ENCODE results near the gene SNX1.

Gene SNX1

GRCh38 chr15:64149893-64150578, 54.3 kb downstream of the SNX1 start:
- Histone ChIP-seq H3K9me3 (ENCODE audit: control insufficient read depth, insufficient read depth, low read depth, low read length) (no peaks in the 10 kb centered on the region), H3K36me3 (ENCODE audit: control insufficient read depth in 2 of 2, insufficient read depth in 1 of 2, low read length in 2 of 2) (peaks cover 0 to 11% of the 10 kb centered on the region in 2 experiments; a peak in 1 of 3 replicates), H3K4me1 (ENCODE audit: control insufficient read depth, insufficient read depth, low read length) (peaks cover 2% of the 10 kb centered on the region; the same call in 1 of the 2 replicates), H3K27ac (ENCODE audit: extremely low read depth, low read depth, low read length) (no peak overlapping the region), H3K4me3 (ENCODE audit: low read depth, low read length) (no peak overlapping the region)
- ChIA-PET CTCF (interaction anchor here (0.6 to 1.8 kb wide), 4 partner anchors 14 to 951 kb away, joined by 3 to 7 read pairs (median 4); no protein-coding TSS in a partner anchor), POLR2A (interaction anchor here (0.5 to 1.2 kb wide), 5 partner anchors 8 to 317 kb away, joined by 3 to 4 read pairs (median 3); partner anchors contain the start of gene CIAO2A)
- no peak for TF ChIP-seq ZNF138 (tag by site-specific recombination; IDR thresholded peaks at IDR 0.05; ENCODE audit: borderline replicate concordance)
- TF ChIP-seq ZNF707 (tag by site-specific recombination; IDR thresholded peaks at IDR 0.05): no peak
- TF ChIP-seq ZNF514 (tag by site-specific recombination; IDR thresholded peaks at IDR 0.05): no peak
- TF ChIP-seq PRDM2 (tag by site-specific recombination; IDR thresholded peaks at IDR 0.05; ENCODE audit: borderline replicate concordance): no peak
- TF ChIP-seq ZBTB11 (tag by site-specific recombination; conservative IDR thresholded peaks at IDR 0.05; ENCODE audit: low read depth): no peak
- no peak for TF ChIP-seq KLF16 (tag by site-specific recombination; IDR thresholded peaks at IDR 0.05)
- no peak for TF ChIP-seq ZNF664 (tag by site-specific recombination; IDR thresholded peaks at IDR 0.05)
- no peak for TF ChIP-seq KLF9 (tag by site-specific recombination; IDR thresholded peaks at IDR 0.05; ENCODE audit: low read depth)
- no peak for TF ChIP-seq KLF1 (tag by site-specific recombination; IDR thresholded peaks at IDR 0.05)

DNA sequence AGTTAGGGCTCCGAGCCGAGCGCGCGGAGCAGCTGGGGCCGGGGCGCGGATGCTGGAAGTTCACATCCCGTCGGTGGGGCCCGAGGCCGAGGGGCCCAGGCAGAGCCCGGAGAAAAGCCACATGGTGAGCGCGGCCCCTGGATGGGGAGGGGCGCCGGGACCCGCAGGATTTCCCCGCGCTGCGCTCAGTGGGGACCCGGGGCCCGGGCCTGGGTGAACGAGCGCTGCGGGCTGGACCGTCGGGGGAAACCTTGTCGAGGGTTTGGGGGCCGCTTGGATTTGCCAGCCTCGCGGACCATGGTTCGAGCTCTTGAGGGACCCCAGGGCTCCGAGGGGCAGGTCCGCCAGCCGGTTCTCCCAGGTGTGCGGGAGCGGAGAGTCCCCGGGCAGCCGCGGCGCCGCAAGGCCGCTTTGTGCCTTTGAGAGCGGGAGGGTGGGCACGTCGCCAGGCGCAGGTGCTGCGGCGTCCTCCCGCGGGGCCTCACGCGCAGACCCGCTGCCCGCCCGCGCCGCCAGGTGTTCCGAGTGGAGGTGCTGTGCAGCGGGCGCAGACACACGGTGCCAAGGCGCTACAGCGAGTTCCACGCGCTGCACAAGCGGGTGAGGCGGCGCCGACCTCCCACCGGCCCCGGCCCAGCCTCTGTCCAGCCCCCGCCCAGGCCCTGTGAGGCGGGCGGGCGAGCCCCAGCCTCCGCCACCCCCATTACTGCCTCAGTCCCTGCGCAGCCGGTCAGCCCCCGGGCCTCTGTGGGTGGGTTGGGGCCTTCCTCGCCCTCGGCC, 56.1 kb downstream of the SNX1 start, which contains the start of gene SNX22:
Gene SNX22, plus strand, starts transcription at position 5 of the 780 bp plus-strand sequence. Its CDS starts 45 bp downstream, at position 50.
- ChIA-PET POLR2A (interaction anchor here (0.6 to 1.6 kb wide), 3 partner anchors 10 to 1409 kb away, joined by 3 to 8 read pairs (median 7); partner anchors contain the start of gene CIAO2A), CTCF (interaction anchor here (1.6 to 2.2 kb wide), 2 partner anchors 10 to 84 kb away, joined by 4 to 16 read pairs; partner anchors contain the start of gene PPIB)
- H3K9me3 ChIP-seq (ENCODE audit: control insufficient read depth, insufficient read depth, low read depth, low read length): no peaks in the 10 kb centered on the region
- H3K4me1 ChIP-seq (ENCODE audit: control insufficient read depth, insufficient read depth, low read length): peaks cover 2% of the 10 kb centered on the region; the same call in 1 of the 2 replicates
- peak within 1 kb of the TSS; percentile 68; the same call in 1 of the 2 replicates for H3K27ac ChIP-seq (ENCODE audit: extremely low read depth, low read depth, low read length)
- peaks cover 0 to 28% of the 10 kb centered on the region in 2 experiments; a peak in 1 of 3 replicates for H3K36me3 ChIP-seq (ENCODE audit: control insufficient read depth in 2 of 2, insufficient read depth in 1 of 2, low read length in 2 of 2)
- peak within 1 kb of the TSS; percentile 63 for H3K4me3 ChIP-seq (ENCODE audit: low read depth, low read length)
- TF ChIP-seq GLIS1 (tag by site-specific recombination; IDR thresholded peaks at IDR 0.05) (peak; percentile 50), KLF10 (tag by site-specific recombination; IDR thresholded peaks at IDR 0.05) (peak; percentile 64), ZNF777 (tag by site-specific recombination; IDR thresholded peaks at IDR 0.05; ENCODE audit: borderline replicate concordance) (peak; percentile 80), INSM2 (tag by site-specific recombination; IDR thresholded peaks at IDR 0.05) (no peak), GLIS2 (tag by site-specific recombination; IDR thresholded peaks at IDR 0.05) (0 out of 2 replicates have a peak, but pooled peaks have one; percentile 63), ZBTB10 (tag by site-specific recombination; IDR thresholded peaks at IDR 0.05) (peak; percentile 59), MYNN (tag by site-specific recombination; IDR thresholded peaks at IDR 0.05; ENCODE audit: borderline replicate concordance) (no peak), ZFHX2 (tag by site-specific recombination; conservative IDR thresholded peaks at IDR 0.05) (peak; percentile 96), ZBTB48 (tag by site-specific recombination; IDR thresholded peaks at IDR 0.05) (peak; percentile 23; the same call in 1 of the 2 replicates)

All from HEK293 (cell line).